Thoracic aorta (tissue), 2 donors: ENCODE results near the gene KRT80. TPM values are rescaled to one million over a fixed set of nuclear protein-coding genes. Genes with fewer than 3 reads are reported as not detected.

Experiments used
- ATAC-seq: fragments of 150-250 bp; one replicate; pipeline ENCODE4 v1.8.0; 2017; ENCODE audit warnings: low read depth; ENCODE audit not compliant: insufficient number of reproducible peaks, low FRiP score
- DNase-seq: peaks from one replicate; pipeline ENCODE4 v3.0.0-alpha.2; 2020; ENCODE audit warnings: low spot score
- H3K27ac ChIP-seq, 2 donors: fragments of 200-600 bp; sonication (generic); 1 replicate in 1 of 2; 2 replicates in 1 of 2; pipeline ENCODE4 v1.5.1; 2016; ENCODE audit warnings: mild to moderate bottlenecking in 2 of 2, moderate library complexity in 2 of 2
- H3K27me3 ChIP-seq: fragments of 200-600 bp; sonication (generic); replicated peaks from 2 replicates; pipeline ENCODE4 v1.6.0; 2016; ENCODE audit warnings: mild to moderate bottlenecking; ENCODE audit not compliant: insufficient read depth
- H3K36me3 ChIP-seq: fragments of 200-600 bp; sonication (generic); one replicate; pipeline ENCODE4 v1.5.1; 2016
- H3K4me1 ChIP-seq, 2 donors: fragments of 200-600 bp; sonication (generic); 1 replicate in 1 of 2; 2 replicates in 1 of 2; pipeline versions ENCODE4 v1.5.1 to v1.6.0; 2016; ENCODE audit warnings: low read depth in 2 of 2, mild to moderate bottlenecking in 1 of 2; ENCODE audit not compliant: control insufficient read depth in 1 of 2
- H3K4me3 ChIP-seq: fragments of 200-600 bp; sonication (generic); 2 replicates; pipeline ENCODE4 v1.5.1; 2016; ENCODE audit warnings: mild to moderate bottlenecking
- H3K9me3 ChIP-seq: fragments of 200-600 bp; sonication (generic); 2 replicates; pipeline ENCODE4 v1.5.1; 2016
- total RNA-seq, 2 donors: library from RNA; depleted of rRNA; stranded (reverse); fragments of >200 nt; gene quantifications; one replicate each; pipeline versions ENCODE4 v1.1.0 to v1.2.3, GENCODE V29; 2016
- TF ChIP-seq, protein P1 (sequence below): fragments of 200-600 bp; sonication (generic); IDR thresholded peaks from one replicate; pipeline ENCODE4 v1.5.1; 2019; ENCODE audit warnings: antibody characterized with exemption

Gene KRT80
- total RNA-seq, 2 donors from 2014 or later, result 0.21 to 0.41 TPM

DNA sequence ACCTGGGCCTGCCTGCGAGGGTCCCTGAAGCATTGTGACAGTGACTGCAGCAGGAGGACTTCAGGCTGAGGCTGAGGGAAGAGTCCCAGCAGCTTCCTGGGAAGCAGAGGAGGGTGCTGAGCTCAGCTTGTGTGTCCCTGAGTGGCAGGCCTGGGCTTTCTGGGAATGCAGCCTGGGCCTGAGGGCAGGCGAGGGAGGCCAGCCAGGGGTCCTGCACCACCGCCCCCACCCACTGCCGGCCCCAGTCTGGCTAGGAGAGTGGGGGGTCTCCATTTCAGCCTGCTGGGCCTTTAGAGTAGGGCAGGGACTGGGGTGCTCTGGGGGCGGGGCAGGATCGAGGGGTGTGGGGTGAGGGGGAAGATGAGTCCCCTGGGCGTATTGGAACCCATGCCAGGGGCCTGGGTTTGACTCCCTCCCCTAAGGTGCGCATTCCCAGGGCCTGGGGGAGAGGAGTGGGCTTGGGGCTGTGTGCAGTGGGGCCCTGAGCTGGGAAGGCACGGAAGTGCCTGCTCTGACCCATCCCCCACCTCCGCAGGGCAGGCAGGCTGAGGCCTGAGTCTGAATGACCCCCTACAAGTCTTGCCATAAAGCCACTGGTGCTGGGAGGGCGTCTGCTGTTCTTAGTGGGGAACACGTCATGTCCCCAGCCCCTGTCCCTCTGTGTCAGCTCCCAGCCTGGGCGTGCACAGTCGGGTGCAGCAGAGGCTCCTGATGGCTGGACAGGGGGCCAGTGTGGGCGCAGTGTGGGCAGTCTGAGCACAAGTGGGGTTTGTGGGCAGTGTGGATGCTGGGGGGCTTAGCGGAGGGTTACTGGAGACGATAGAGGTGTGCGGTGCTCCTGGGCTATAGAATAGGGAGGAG lies 46.4 kb downstream of the KRT80 start:
- no peak overlapping the region for H3K4me3 ChIP-seq
- no peaks in the 10 kb centered on the region for H3K36me3 ChIP-seq
- peaks cover 11 to 39% of the 10 kb centered on the region in 2 donors for H3K4me1 ChIP-seq
- DNase-seq (no peak), ATAC-seq (no peak)
- TF ChIP-seq, protein P1, sequence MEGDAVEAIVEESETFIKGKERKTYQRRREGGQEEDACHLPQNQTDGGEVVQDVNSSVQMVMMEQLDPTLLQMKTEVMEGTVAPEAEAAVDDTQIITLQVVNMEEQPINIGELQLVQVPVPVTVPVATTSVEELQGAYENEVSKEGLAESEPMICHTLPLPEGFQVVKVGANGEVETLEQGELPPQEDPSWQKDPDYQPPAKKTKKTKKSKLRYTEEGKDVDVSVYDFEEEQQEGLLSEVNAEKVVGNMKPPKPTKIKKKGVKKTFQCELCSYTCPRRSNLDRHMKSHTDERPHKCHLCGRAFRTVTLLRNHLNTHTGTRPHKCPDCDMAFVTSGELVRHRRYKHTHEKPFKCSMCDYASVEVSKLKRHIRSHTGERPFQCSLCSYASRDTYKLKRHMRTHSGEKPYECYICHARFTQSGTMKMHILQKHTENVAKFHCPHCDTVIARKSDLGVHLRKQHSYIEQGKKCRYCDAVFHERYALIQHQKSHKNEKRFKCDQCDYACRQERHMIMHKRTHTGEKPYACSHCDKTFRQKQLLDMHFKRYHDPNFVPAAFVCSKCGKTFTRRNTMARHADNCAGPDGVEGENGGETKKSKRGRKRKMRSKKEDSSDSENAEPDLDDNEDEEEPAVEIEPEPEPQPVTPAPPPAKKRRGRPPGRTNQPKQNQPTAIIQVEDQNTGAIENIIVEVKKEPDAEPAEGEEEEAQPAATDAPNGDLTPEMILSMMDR, result no peak
- H3K27ac ChIP-seq, result peak overlapping the region in 1 of 2 donors; percentile 84
- no peaks in the 10 kb centered on the region for H3K9me3 ChIP-seq
- no peaks in the 10 kb centered on the region for H3K27me3 ChIP-seq

DNA sequence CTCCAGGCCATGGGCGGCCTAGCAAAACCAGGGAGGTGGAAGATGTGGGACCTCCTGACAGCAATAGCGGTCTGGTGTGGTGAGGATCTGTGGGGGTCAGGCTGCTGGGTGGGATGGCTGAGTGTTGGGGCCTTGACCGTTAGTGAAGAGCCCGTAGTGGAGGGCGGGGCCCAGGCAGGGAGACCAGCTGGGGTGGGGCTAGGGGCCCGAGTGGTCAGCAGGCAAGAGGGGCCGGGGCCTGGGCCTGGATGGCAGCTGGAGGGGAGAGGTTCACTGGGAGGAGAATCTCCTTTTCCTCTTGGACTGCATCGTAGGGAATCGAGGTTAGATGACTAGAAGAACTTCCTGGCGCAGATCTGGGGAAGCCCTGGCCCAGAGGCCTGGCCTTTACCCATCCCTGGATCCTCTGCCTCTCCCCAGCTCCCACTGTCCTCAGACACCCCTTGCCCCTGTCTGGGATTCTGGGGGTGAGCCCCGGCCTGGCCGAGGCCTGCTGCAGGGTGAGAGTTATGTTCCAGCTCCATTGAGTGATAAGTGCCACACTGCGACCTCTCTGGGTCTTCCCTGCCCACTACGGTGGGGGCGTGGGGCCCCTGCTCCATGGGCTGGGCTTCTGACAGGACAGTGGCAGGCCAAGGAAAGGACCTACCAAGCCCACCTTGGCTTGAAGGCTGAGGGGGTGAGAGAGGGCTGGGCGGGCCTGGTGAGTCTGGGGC lies 47.1 kb downstream of the KRT80 start:
- H3K9me3 ChIP-seq, result no peaks in the 10 kb centered on the region
- H3K4me3 ChIP-seq, result no peak overlapping the region
- TF ChIP-seq, protein P1, result no peak
- ATAC-seq, result no peak
- peaks cover 11 to 35% of the 10 kb centered on the region in 2 donors for H3K4me1 ChIP-seq
- DNase-seq, result no peak
- H3K27me3 ChIP-seq, result no peaks in the 10 kb centered on the region
- H3K36me3 ChIP-seq, result no peaks in the 10 kb centered on the region
- no peak overlapping the region for H3K27ac ChIP-seq

DNA sequence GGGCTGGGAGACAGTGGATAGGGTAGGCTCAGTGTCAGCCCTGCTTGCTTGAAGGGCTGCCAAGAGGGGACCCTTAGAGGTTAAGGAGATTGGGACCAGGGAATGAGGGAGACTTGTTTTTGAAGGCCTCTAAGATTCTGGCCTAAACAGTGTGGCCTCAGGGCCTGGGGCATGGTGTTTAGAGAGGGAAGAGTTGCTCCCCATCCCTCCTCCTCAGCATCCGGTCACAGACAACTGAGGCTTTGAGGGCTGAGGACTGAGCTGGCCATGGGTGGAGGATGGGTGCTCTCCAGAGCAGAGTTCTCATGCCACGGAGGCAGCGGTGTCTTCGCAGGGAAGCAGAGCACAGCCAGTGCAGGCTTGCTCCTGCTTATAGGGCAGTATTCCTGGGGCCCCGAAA lies 49.4 kb downstream of the KRT80 start:
- no peaks in the 10 kb centered on the region for H3K9me3 ChIP-seq
- peaks cover under 1 to 12% of the 10 kb centered on the region in 2 donors for H3K4me1 ChIP-seq
- no peak for DNase-seq
- no peak for ATAC-seq
- H3K27me3 ChIP-seq, result no peaks in the 10 kb centered on the region
- no peak overlapping the region for H3K4me3 ChIP-seq
- TF ChIP-seq, protein P1, result no peak
- no peak overlapping the region for H3K27ac ChIP-seq
- no peaks in the 10 kb centered on the region for H3K36me3 ChIP-seq

DNA sequence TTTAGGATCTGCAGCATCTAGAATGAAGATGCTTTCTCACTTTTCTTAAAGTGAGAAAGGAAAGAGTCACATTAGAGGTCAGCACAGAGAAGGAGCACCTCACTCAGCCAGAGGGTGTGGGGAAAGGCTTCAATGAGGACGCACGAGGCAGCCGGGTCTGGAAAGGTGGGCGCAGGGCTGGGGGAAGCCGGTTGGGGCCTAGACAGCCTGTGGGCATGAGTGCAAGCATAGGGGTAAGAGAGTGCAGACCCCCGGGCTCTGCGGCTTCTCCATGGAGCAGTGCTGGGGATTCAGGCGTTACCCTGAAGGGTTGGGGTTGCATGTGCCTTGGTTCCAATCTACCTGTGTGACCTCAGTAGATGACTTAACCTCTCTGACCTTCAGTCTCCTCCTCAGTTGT lies 49.9 kb downstream of the KRT80 start:
- DNase-seq, result no peak
- ATAC-seq, result no peak
- TF ChIP-seq, protein P1, result no peak
- Histone ChIP-seq H3K27ac (no peak overlapping the region), H3K36me3 (no peaks in the 10 kb centered on the region), H3K27me3 (no peaks in the 10 kb centered on the region), H3K4me3 (no peak overlapping the region), H3K4me1 (peaks cover 0 to 7% of the 10 kb centered on the region in 2 donors), H3K9me3 (no peaks in the 10 kb centered on the region)

DNA sequence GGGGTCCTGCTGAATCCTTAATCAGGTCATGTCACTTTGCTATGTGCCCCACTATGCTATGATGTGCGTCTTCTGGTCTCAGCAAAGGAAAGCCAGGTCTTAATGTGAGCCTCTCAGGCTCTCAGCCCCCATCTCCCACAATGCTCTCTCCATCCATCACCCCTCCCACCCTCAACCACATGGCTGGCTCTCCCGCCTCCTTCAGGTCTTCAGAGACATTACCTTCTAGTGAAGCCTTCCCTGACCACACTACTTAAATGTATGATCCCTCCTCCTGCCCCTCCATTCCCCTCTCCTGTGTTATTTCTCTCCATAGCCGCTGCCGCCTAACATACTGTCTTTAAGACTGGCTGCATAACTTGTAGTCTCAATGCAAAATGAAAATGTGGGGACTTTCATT lies 50.5 kb downstream of the KRT80 start:
- Histone ChIP-seq H3K4me3 (no peak overlapping the region), H3K36me3 (no peaks in the 10 kb centered on the region), H3K27me3 (no peaks in the 10 kb centered on the region), H3K4me1 (peaks cover 0 to under 1% of the 10 kb centered on the region in 2 donors), H3K27ac (no peak overlapping the region), H3K9me3 (no peaks in the 10 kb centered on the region)
- ATAC-seq, result no peak
- no peak for DNase-seq
- TF ChIP-seq, protein P1, result no peak
